ENCODE results near the gene ZHX3. TPM values are rescaled to one million over a fixed set of nuclear protein-coding genes. Genes with fewer than 3 reads are reported as not detected.

Gene ZHX3
- total RNA-seq, 2 donors from 2014 or later = 10.9 to 11.9 TPM

DNA sequence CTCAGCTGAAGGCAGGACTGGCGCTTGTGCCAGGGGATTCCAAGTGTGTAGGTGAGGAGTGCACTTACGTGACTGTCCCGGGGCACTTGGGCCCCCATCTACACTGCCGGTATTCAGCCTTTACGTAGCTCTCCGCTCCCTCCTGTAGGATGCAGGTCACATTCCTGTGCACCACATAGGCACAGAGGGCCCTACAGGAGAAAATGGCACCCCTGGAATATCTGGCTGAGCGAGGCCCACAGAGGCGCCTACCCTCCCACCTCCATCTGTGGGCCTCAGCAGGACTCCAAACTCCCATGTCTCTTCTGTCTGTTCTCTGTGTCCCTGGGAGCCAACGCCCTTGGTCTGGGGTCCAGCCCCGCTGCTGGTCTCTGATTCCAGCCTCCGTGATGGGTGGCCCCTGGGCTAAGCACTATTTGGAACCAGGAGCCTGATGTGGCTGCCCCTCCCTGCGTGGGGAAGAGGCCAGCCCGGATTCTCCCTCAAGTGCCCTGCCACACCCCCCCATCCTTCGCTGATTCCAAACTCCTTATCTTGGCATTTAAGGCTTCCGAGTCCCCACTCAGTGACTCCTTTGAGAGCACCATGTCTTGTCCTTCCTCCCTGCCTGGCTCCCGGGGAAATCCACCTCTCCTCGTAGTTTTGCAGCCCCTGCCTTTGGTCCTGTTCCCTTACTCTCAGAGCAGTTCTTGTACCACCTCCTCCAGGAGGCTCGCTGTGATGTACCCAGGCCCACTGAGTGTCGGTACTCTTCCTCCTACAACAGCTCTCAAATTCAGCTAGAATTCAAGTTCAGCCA is 47.6 kb upstream of the ZHX3 start:
- intact Hi-C loops (cut with DNase I) = no loop called here
- Histone ChIP-seq H3K9me3 (no peaks in the 10 kb centered on the region), H3K27ac (no peak overlapping the region), H3K4me3 (no peak overlapping the region), H3K27me3 (peaks cover 0 to 20% of the 10 kb centered on the region in 2 donors), H3K4me1 (peaks cover 19% of the 10 kb centered on the region), H3K36me3 (replicated peaks in 1 of 2; ENCODE audit: insufficient read depth in 1 of 2, low read depth in 2 of 2) (no peaks in the 10 kb centered on the region)
- ATAC-seq (no peak), DNase-seq (no peak)
- WGBS, 2 donors = 75 to 82% methylated on average over 14 to 19 of the region's 19 CpGs
- no peak for TF ChIP-seq POLR2A (IDR thresholded peaks at IDR 0.05)
- TF ChIP-seq, protein P1, sequence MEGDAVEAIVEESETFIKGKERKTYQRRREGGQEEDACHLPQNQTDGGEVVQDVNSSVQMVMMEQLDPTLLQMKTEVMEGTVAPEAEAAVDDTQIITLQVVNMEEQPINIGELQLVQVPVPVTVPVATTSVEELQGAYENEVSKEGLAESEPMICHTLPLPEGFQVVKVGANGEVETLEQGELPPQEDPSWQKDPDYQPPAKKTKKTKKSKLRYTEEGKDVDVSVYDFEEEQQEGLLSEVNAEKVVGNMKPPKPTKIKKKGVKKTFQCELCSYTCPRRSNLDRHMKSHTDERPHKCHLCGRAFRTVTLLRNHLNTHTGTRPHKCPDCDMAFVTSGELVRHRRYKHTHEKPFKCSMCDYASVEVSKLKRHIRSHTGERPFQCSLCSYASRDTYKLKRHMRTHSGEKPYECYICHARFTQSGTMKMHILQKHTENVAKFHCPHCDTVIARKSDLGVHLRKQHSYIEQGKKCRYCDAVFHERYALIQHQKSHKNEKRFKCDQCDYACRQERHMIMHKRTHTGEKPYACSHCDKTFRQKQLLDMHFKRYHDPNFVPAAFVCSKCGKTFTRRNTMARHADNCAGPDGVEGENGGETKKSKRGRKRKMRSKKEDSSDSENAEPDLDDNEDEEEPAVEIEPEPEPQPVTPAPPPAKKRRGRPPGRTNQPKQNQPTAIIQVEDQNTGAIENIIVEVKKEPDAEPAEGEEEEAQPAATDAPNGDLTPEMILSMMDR (IDR thresholded peaks at IDR 0.05) = no peak

DNA sequence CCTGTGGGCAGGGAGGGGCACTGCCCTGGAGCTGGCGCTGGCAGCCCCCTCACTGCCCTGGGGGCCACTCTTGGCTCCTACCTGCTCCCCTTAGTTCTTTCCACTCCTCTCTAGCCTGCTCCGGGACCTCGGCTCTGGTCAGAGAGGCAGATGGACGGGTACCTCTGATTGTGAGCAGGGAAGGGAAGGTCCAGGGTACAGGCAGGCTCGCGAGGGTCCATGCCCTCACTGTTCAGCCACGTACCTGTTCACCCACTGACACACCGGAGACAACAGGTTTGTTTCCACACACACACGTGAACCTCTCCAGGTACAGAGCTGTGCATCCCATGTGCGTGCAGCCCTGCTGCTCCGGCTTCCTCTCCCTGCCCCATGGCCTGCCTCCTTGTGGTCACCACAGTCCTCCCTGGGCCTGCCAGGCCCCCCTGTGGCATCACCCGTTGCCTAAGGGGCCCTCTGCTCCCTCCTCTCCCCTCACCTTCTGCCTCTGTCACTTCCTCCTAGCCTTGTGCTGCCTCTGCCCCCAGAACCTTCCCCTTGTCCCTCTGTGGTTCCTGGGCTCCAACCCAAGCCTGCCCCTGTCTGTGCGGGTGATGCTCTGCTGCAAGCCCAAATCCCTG is 46.8 kb upstream of the ZHX3 start:
- WGBS, 2 donors = 81 to 86% methylated on average over 10 to 13 of the region's 13 CpGs
- Histone ChIP-seq H3K9me3 (no peaks in the 10 kb centered on the region), H3K27ac (no peak overlapping the region), H3K27me3 (peaks cover 0 to 20% of the 10 kb centered on the region in 2 donors), H3K4me3 (no peak overlapping the region), H3K4me1 (peaks cover 19% of the 10 kb centered on the region), H3K36me3 (replicated peaks in 1 of 2; ENCODE audit: insufficient read depth in 1 of 2, low read depth in 2 of 2) (no peaks in the 10 kb centered on the region)
- DNase-seq = no peak
- no peak for TF ChIP-seq POLR2A (IDR thresholded peaks at IDR 0.05)
- TF ChIP-seq, protein P1 (IDR thresholded peaks at IDR 0.05) = no peak
- no peak for ATAC-seq
- intact Hi-C loops (cut with DNase I) = no loop called here

DNA sequence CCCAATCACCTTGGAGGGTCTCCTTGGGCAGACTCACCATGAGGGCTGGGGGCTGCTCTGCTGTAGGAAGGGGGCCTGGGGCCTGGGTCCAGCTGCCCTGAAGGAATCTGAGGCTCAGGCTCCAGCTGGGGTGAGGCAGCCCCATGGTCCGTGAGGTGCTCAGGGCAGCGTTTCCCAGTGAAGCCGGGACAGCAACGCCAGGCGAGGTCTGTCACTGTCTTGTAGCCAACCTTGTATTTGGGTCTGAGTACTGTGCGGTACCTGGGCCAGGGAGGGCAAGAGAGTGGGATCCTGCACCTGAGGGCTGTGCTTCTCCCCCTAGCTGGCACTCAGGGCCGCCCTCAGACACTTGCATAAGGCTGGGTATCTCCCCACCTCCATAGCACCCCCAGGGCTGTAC is 46.1 kb upstream of the ZHX3 start:
- WGBS, 2 donors = 40 to 94% methylated on average over 1 to 6 of the region's 7 CpGs
- no peaks in the 10 kb centered on the region for H3K9me3 ChIP-seq
- no peak for DNase-seq
- H3K36me3 ChIP-seq (replicated peaks in 1 of 2; ENCODE audit: insufficient read depth in 1 of 2, low read depth in 2 of 2) = no peaks in the 10 kb centered on the region
- peaks cover 0 to 20% of the 10 kb centered on the region in 2 donors for H3K27me3 ChIP-seq
- H3K27ac ChIP-seq = no peak overlapping the region
- intact Hi-C loops (cut with DNase I) = no loop called here
- H3K4me3 ChIP-seq = no peak overlapping the region
- H3K4me1 ChIP-seq = peaks cover 19% of the 10 kb centered on the region
- no peak for ATAC-seq
- TF ChIP-seq POLR2A (IDR thresholded peaks at IDR 0.05) = no peak
- TF ChIP-seq, protein P1 (IDR thresholded peaks at IDR 0.05) = no peak

DNA sequence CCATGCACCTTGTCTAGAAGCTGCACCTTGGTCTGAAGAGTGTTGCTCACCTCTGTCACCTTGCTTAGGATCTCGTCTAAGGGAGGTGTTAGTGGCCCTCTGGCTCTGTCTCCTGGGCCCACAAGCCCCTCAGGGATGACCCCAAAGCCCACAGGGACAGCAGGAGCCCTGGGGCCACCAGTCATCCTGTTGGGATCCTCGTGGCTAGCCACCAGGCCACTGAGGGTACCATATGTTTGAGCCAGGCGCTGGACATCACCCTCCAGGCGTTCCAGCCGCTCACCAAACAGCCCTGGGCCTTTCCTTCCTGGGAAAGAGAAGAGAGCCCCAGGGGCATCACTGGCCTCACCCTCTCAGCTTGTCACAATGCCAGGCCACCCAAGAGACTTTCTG is 45.2 kb upstream of the ZHX3 start:
- intact Hi-C loops (cut with DNase I) = no loop called here
- H3K27me3 ChIP-seq = peaks cover 0 to 18% of the 10 kb centered on the region in 2 donors
- no peaks in the 10 kb centered on the region for H3K36me3 ChIP-seq (replicated peaks in 1 of 2; ENCODE audit: insufficient read depth in 1 of 2, low read depth in 2 of 2)
- no peak overlapping the region for H3K27ac ChIP-seq
- TF ChIP-seq, protein P1 (IDR thresholded peaks at IDR 0.05) = no peak
- no peak for TF ChIP-seq POLR2A (IDR thresholded peaks at IDR 0.05)
- ATAC-seq (no peak), DNase-seq (no peak)
- H3K4me1 ChIP-seq = peaks cover 19% of the 10 kb centered on the region
- no peak overlapping the region for H3K4me3 ChIP-seq
- H3K9me3 ChIP-seq = no peaks in the 10 kb centered on the region
- 83 to 89% methylated on average over 4 to 5 of the region's 5 CpGs for WGBS, 2 donors
